Mesenchymal stem cell (in vitro differentiated cells and primary cell): ENCODE measurements around the gene ATP8A1.

ENCODE experiments used
- DNase-seq: peaks from one replicate; pipeline ENCODE4 v3.0.0-alpha.2; 2013
- H2AFZ ChIP-seq: one replicate; pipeline ENCODE4 v1.6.1; 2013; ENCODE audit warnings: low read depth, mild to moderate bottlenecking, control low read depth, inconsistent platforms, low read length, moderate library complexity
- H2AK5ac ChIP-seq: 2 replicates; pipeline ENCODE4 v1.6.1; 2013; ENCODE audit warnings: low read length, moderate library complexity, mild to moderate bottlenecking, inconsistent platforms; ENCODE audit not compliant: severe bottlenecking
- H2BK120ac ChIP-seq: one replicate; pipeline ENCODE4 v1.6.1; 2013; ENCODE audit warnings: low read depth, mild to moderate bottlenecking, inconsistent platforms, low read length, moderate library complexity
- H2BK12ac ChIP-seq, 2 experiments: one replicate each; pipeline ENCODE4 v1.6.1; 2013; ENCODE audit warnings: inconsistent platforms in 2 of 2, low read length in 2 of 2, mild to moderate bottlenecking in 2 of 2, moderate library complexity in 2 of 2, control low read depth in 1 of 2
- H2BK15ac ChIP-seq: one replicate; pipeline ENCODE4 v1.6.1; 2013; ENCODE audit warnings: mild to moderate bottlenecking, low read depth, inconsistent platforms; ENCODE audit not compliant: poor library complexity, severe bottlenecking
- H2BK5ac ChIP-seq: 2 replicates; pipeline ENCODE4 v1.6.1; 2013; ENCODE audit warnings: low read depth, mild to moderate bottlenecking, low read length, control low read depth, inconsistent platforms; ENCODE audit not compliant: poor library complexity, severe bottlenecking
- H3K14ac ChIP-seq, 2 experiments: one replicate each; pipeline ENCODE4 v1.6.1; 2013; ENCODE audit warnings: inconsistent platforms in 2 of 2, low read length in 2 of 2, control low read depth in 1 of 2, mild to moderate bottlenecking in 1 of 2, moderate library complexity in 1 of 2
- H3K18ac ChIP-seq, 2 experiments: one replicate each; pipeline ENCODE4 v1.6.1; 2013; ENCODE audit warnings: inconsistent platforms in 2 of 2, low read length in 2 of 2, control low read depth in 1 of 2, low read depth in 1 of 2, mild to moderate bottlenecking in 1 of 2
- H3K23ac ChIP-seq, 2 experiments: one replicate each; pipeline ENCODE4 v1.6.1; 2013; ENCODE audit warnings: inconsistent platforms in 2 of 2, low read length in 2 of 2, mild to moderate bottlenecking in 2 of 2, moderate library complexity in 2 of 2, control low read depth in 1 of 2
- H3K27ac ChIP-seq: 2 replicates; pipeline ENCODE4 v1.5.1; 2013; ENCODE audit warnings: mild to moderate bottlenecking, moderate library complexity, low read length, control low read depth, inconsistent platforms; ENCODE audit not compliant: poor library complexity, severe bottlenecking
- H3K27me3 ChIP-seq, 2 experiments: 2 replicates each; pipeline versions ENCODE4 v1.6.1 to v1.7.0; 2013; ENCODE audit warnings: low read length in 2 of 2, mild to moderate bottlenecking in 2 of 2, moderate library complexity in 2 of 2, control low read depth in 1 of 2, inconsistent platforms in 1 of 2; ENCODE audit not compliant: control insufficient read depth in 1 of 2, insufficient read depth in 1 of 2
- H3K36me3 ChIP-seq, 2 experiments: 2 replicates each; pipeline versions ENCODE4 v1.6.1 to v1.7.0; 2013; ENCODE audit warnings: low read length in 2 of 2, control low read depth in 1 of 2, inconsistent platforms in 1 of 2, low read depth in 1 of 2, mild to moderate bottlenecking in 1 of 2; ENCODE audit not compliant: insufficient read depth in 2 of 2, control insufficient read depth in 1 of 2
- H3K4ac ChIP-seq, 2 experiments: one replicate each; pipeline ENCODE4 v1.6.1; 2013; ENCODE audit warnings: inconsistent platforms in 2 of 2, low read length in 2 of 2, mild to moderate bottlenecking in 2 of 2, moderate library complexity in 2 of 2, control low read depth in 1 of 2, low read depth in 1 of 2
- H3K4me1 ChIP-seq: 2 replicates; pipeline ENCODE4 v1.6.1; 2013; ENCODE audit warnings: low read depth, low read length, control low read depth; ENCODE audit not compliant: control insufficient read depth, insufficient read depth
- H3K4me2 ChIP-seq: 2 replicates; pipeline ENCODE4 v1.6.1; 2013; ENCODE audit warnings: low read length, mild to moderate bottlenecking, inconsistent platforms; ENCODE audit not compliant: poor library complexity, severe bottlenecking
- H3K4me3 ChIP-seq, 2 experiments: 2 replicates each; pipeline versions ENCODE4 v1.5.1 to v1.7.0; 2013; ENCODE audit warnings: low read length in 2 of 2, mild to moderate bottlenecking in 2 of 2, control low read depth in 1 of 2, low read depth in 1 of 2; ENCODE audit not compliant: insufficient read depth in 1 of 2
- H3K79me1 ChIP-seq: replicated peaks from 2 replicates; pipeline ENCODE4 v1.6.1; 2013; ENCODE audit warnings: mild to moderate bottlenecking, control low read depth, low read length, inconsistent platforms; ENCODE audit not compliant: poor library complexity, severe bottlenecking
- H3K9ac ChIP-seq: 2 replicates; pipeline ENCODE4 v1.7.0; 2013; ENCODE audit warnings: mild to moderate bottlenecking, low read length, moderate library complexity
- H3K9me3 ChIP-seq: 2 replicates; pipeline ENCODE4 v1.7.0; 2013; ENCODE audit warnings: mild to moderate bottlenecking, low read length; ENCODE audit not compliant: control insufficient read depth
- H4K8ac ChIP-seq: one replicate; pipeline ENCODE4 v1.6.1; 2013; ENCODE audit warnings: inconsistent platforms, mild to moderate bottlenecking, low read length, moderate library complexity
- H4K91ac ChIP-seq: one replicate; pipeline ENCODE4 v1.6.1; 2013; ENCODE audit warnings: mild to moderate bottlenecking, low read length, inconsistent platforms
- WGBS: methylation state at CpG from one replicate; pipeline ENCODE4 v1.1.7; 2013; ENCODE audit warnings: mixed read lengths; 5-methylcytosine and 5-hydroxymethylcytosine counted together

Gene ATP8A1

DNA sequence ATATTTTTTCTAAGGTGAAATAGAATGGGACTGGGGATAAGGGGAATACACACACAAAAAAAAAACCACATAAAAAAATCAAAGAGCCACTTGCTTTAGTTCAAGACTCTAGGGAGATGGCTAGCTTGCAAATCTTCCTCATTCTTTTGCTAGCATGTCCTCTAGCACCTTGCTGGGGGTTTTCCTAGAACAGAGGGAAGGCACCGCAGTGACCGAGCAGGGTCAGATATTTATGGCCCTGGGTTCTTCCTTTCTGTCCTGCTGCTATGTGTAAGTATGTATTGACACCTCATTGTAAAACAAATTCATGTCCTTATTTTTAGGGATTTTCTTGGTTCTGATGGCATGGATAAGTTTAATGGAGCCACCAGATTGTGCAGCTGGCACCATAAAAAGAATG, 178.4 kb downstream of the ATP8A1 start:
- Histone ChIP-seq H3K9ac (no peak overlapping the region), H2AFZ (no peak overlapping the region), H4K91ac (no peak overlapping the region), H2BK5ac (no peak overlapping the region), H3K4me3 (no peak overlapping the region), H3K14ac (no peak overlapping the region), H3K27ac (no peak overlapping the region), H3K36me3 (no peaks in the 10 kb centered on the region), H3K4me1 (peaks cover 3% of the 10 kb centered on the region), H3K79me1 (no peaks in the 10 kb centered on the region), H3K4ac (no peak overlapping the region), H2BK120ac (no peak overlapping the region), H3K4me2 (no peak overlapping the region), H2BK15ac (no peak overlapping the region), H2BK12ac (no peak overlapping the region), H3K9me3 (no peaks in the 10 kb centered on the region), H4K8ac (no peak overlapping the region), H3K27me3 (peaks cover 0 to 12% of the 10 kb centered on the region in 2 experiments), H3K18ac (no peak overlapping the region), H3K23ac (no peak overlapping the region), H2AK5ac (no peak overlapping the region)
- no peak for DNase-seq
- no CpG with 5 or more reads among the region's 2 CpGs for WGBS

DNA sequence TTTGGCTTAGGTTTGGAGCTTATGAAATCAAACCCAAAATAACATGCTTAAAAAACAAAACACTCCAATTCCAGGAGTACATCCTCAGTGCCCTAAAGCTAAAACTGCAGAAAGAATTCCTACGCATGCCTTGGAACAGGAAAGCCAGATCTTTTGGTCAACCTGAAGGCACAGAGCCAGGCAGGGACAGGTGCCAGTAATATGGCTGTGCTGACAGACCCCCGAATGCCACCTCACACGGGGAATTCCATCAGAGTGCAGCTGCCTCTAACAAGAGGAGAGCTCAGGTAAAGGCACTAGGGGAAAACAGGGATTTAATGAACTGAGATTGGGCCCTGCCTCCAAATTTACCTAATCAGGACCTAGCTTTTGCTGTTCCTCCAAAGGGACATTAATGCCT, 182.5 kb downstream of the ATP8A1 start:
- Histone ChIP-seq H2BK15ac (no peak overlapping the region), H4K91ac (no peak overlapping the region), H3K79me1 (no peaks in the 10 kb centered on the region), H3K4me1 (peaks cover 2% of the 10 kb centered on the region), H3K4me3 (no peak overlapping the region), H3K9ac (no peak overlapping the region), H3K27me3 (peaks cover 0 to 4% of the 10 kb centered on the region in 2 experiments), H3K18ac (no peak overlapping the region), H2BK120ac (no peak overlapping the region), H2BK5ac (no peak overlapping the region), H3K4me2 (no peak overlapping the region), H4K8ac (no peak overlapping the region), H2AK5ac (no peak overlapping the region), H2BK12ac (no peak overlapping the region), H3K4ac (no peak overlapping the region), H3K23ac (no peak overlapping the region), H3K36me3 (no peaks in the 10 kb centered on the region), H3K27ac (no peak overlapping the region), H3K9me3 (no peaks in the 10 kb centered on the region), H2AFZ (no peak overlapping the region), H3K14ac (no peak overlapping the region)
- no peak for DNase-seq
- WGBS: 94% methylated on average over 3 of the region's 3 CpGs

DNA sequence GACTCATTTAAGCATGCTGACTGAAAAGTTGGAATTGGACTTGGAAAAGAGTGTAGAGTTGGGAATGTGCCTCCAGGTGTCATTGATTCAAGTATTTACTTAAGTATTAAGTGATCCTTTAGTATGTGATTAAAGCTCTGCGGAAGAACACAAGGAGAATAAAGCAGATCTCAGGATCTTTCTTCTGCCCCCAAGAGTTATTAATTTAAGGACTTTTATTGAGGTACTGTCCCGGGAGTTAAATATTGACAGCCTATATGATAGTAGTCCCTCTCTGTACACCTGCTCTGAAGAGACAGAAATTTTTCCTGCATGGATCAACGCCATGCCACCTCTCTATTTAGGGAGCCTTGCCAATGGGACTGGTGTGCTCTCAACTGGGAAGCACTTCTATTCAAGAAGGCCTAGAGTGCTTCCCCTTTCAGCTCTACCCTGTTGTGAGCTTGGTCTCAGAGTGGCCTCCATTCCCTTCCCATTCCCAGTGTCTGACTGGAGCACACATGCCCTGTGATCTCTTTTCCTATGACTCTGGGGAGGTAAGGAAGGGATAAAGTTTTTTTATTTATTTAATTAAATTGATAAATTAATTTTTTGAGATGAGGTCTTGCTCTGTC, 183.7 kb downstream of the ATP8A1 start:
- Histone ChIP-seq H2AK5ac (no peak overlapping the region), H2BK15ac (no peak overlapping the region), H3K14ac (no peak overlapping the region), H3K9me3 (no peaks in the 10 kb centered on the region), H3K4me3 (no peak overlapping the region), H3K9ac (no peak overlapping the region), H2BK12ac (no peak overlapping the region), H3K4ac (no peak overlapping the region), H2AFZ (no peak overlapping the region), H2BK5ac (no peak overlapping the region), H3K4me1 (peaks cover 2% of the 10 kb centered on the region), H4K91ac (no peak overlapping the region), H3K27me3 (no peaks in the 10 kb centered on the region), H3K18ac (no peak overlapping the region), H3K4me2 (no peak overlapping the region), H4K8ac (no peak overlapping the region), H3K27ac (no peak overlapping the region), H3K23ac (no peak overlapping the region), H2BK120ac (no peak overlapping the region), H3K79me1 (no peaks in the 10 kb centered on the region), H3K36me3 (no peaks in the 10 kb centered on the region)
- WGBS: 97% methylated on average over 3 of the region's 3 CpGs
- no peak for DNase-seq

DNA sequence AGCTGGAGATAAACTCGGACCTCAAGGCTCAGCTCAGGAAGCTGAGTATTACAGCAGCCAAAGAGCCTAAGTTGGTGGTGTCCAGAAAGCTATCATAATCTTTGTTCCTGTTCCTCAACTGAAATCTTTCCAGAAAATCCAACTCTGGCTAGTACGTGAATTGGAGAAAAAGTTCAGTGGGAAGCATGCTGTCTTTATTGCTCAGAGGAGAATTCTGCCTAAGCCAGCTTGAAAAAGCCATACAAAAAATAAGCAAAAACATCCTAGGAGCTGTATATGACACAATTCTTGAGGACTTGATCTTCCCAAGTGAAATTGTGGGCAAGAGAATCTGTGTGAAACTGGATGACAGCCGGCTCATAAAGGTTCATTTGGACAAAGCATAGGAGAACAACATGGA, 185.0 kb downstream of the ATP8A1 start:
- H3K36me3 ChIP-seq: no peaks in the 10 kb centered on the region
- WGBS: 80% methylated on average over 2 of the region's 3 CpGs
- no peaks in the 10 kb centered on the region for H3K9me3 ChIP-seq

More for the DNA sequence above, 185.0 kb downstream of the ATP8A1 start:
- no peak overlapping the region for H3K4me3 ChIP-seq
- no peak overlapping the region for H3K18ac ChIP-seq
- H3K9ac ChIP-seq: no peak overlapping the region
- H3K4ac ChIP-seq: no peak overlapping the region
- H3K79me1 ChIP-seq: no peaks in the 10 kb centered on the region
- H4K8ac ChIP-seq: no peak overlapping the region
- DNase-seq: no peak
- H2AFZ ChIP-seq: no peak overlapping the region
- H2BK15ac ChIP-seq: no peak overlapping the region
- no peak overlapping the region for H2BK12ac ChIP-seq
- H3K4me1 ChIP-seq: peaks cover 2% of the 10 kb centered on the region
- no peak overlapping the region for H4K91ac ChIP-seq
- no peak overlapping the region for H2BK120ac ChIP-seq
- no peak overlapping the region for H3K27ac ChIP-seq
- H3K23ac ChIP-seq: no peak overlapping the region
- H2BK5ac ChIP-seq: no peak overlapping the region
- no peak overlapping the region for H2AK5ac ChIP-seq
- no peak overlapping the region for H3K14ac ChIP-seq
- no peaks in the 10 kb centered on the region for H3K27me3 ChIP-seq
- H3K4me2 ChIP-seq: no peak overlapping the region
